HCT116 (cell line): ENCODE results near the gene SLC6A2. TPM values are rescaled to one million over a fixed set of nuclear protein-coding genes. Genes with fewer than 3 reads are reported as not detected.

Experiments
- ATAC-seq: fragments of 200-7000 bp; cut with Tn5 transposase; 2 replicates; pipeline ENCODE4 v1.9.1; 2020; ENCODE audit warnings: mild to moderate bottlenecking, moderate library complexity
- BruUV-seq: library from RNA; stranded (reverse); fragments of 400-500 nt; replicated peaks from 2 replicates; lab custom pipeline; 2021; lab: Mats Ljungman, UMichigan
- CTCF ChIA-PET: fragments of 300-600 bp; sonication (Branson Sonifier 250); formaldehyde crosslinking; loops from one replicate; lab custom pipeline; 2021; ENCODE audit warnings: antibody characterized with exemption; lab: Charles Lee
- POLR2A ChIA-PET: fragments of 300-600, 350-600 bp; sonication (Branson Sonifier 250); formaldehyde crosslinking; loops from one replicate; lab custom pipeline; 2021; ENCODE audit warnings: antibody characterized with exemption; lab: Charles Lee
- RAD21 ChIA-PET, 2 experiments: fragments of 300-600 bp; sonication (Branson Sonifier 250); formaldehyde crosslinking; loops; one replicate each; lab custom pipeline; 2023; ENCODE audit warnings: low total read pairs in 2 of 2; ENCODE audit not compliant: uncharacterized antibody in 2 of 2, unreplicated experiment in 2 of 2, low non-redundant PET in 1 of 2; lab: Charles Lee
- DNase-seq: peaks from one replicate; pipeline ENCODE4 v3.0.0-alpha.2; 2010; ENCODE audit warnings: low read depth, low spot score
- H2AFZ ChIP-seq: fragments of 200-600 bp; shearing (Covaris generic), sonication (generic); 2 replicates; pipeline ENCODE4 v1.6.1; 2017; ENCODE audit warnings: low read depth, mixed run types, mixed read lengths, antibody characterized with exemption, low read length; ENCODE audit not compliant: poor library complexity, severe bottlenecking
- H3K27ac ChIP-seq: 2 replicates; pipeline ENCODE4 v1.5.1; 2012; ENCODE audit warnings: low read depth, low read length
- H3K27me3 ChIP-seq: fragments of 200-600 bp; sonication (generic); 2 replicates; pipeline ENCODE4 v1.6.1; 2016; ENCODE audit warnings: mixed run types, low read length, mixed read lengths; ENCODE audit not compliant: insufficient read depth
- H3K36me3 ChIP-seq, 2 experiments: fragments of 200-500 bp in 1 of 2; fragments of 200-600 bp in 1 of 2; sonication (Bioruptor generic) in 1 of 2; sonication (generic) in 1 of 2; 2 replicates each; pipeline versions ENCODE4 v1.5.1 to v1.6.1; 2014 to 2016; ENCODE audit warnings: low read length in 2 of 2, inconsistent platforms in 1 of 2, mixed read lengths in 1 of 2, mixed run types in 1 of 2; ENCODE audit not compliant: insufficient read depth in 2 of 2, control insufficient read depth in 1 of 2
- H3K4me1 ChIP-seq, 2 experiments: fragments of 200-600 bp in 1 of 2; sonication (generic) in 1 of 2; 2 replicates each; pipeline versions ENCODE4 v1.5.1 to v1.6.1; 2012 to 2017; ENCODE audit warnings: low read length in 2 of 2, inconsistent platforms in 1 of 2, mild to moderate bottlenecking in 1 of 2, mixed read lengths in 1 of 2, mixed run types in 1 of 2, moderate library complexity in 1 of 2; ENCODE audit not compliant: insufficient read depth in 2 of 2, control insufficient read depth in 1 of 2
- H3K4me2 ChIP-seq: fragments of 200-600 bp; sonication (generic); 2 replicates; pipeline ENCODE4 v1.6.1; 2017; ENCODE audit warnings: mixed run types, low read length, mixed read lengths
- H3K4me3 ChIP-seq, 2 experiments: fragments of 200-600 bp in 1 of 2; sonication (generic) in 1 of 2; replicated peaks in 1 of 2; 2 replicates each; pipeline ENCODE4 v1.5.1; 2011 to 2016; ENCODE audit warnings: low read length in 2 of 2, control low read depth in 1 of 2, low read depth in 1 of 2, mild to moderate bottlenecking in 1 of 2, mixed read lengths in 1 of 2, mixed run types in 1 of 2
- H3K79me2 ChIP-seq: fragments of 200-600 bp; sonication (generic); 2 replicates; pipeline ENCODE4 v1.6.1; 2017; ENCODE audit warnings: mild to moderate bottlenecking, mixed run types, low read length, moderate library complexity, mixed read lengths; ENCODE audit not compliant: insufficient read depth
- H3K9ac ChIP-seq: fragments of 200-600 bp; sonication (generic); 2 replicates; pipeline ENCODE4 v1.6.1; 2016; ENCODE audit warnings: low read length, mixed read lengths
- H3K9me2 ChIP-seq: fragments of 200-600 bp; sonication (generic), shearing (Covaris generic); 2 replicates; pipeline ENCODE4 v1.6.1; 2017; ENCODE audit warnings: mixed run types, mild to moderate bottlenecking, moderate library complexity; ENCODE audit not compliant: insufficient read depth
- H3K9me3 ChIP-seq, 2 experiments: fragments of 200-500 bp in 1 of 2; fragments of 200-600 bp in 1 of 2; sonication (Bioruptor generic) in 1 of 2; sonication (generic) in 1 of 2; 2 replicates each; pipeline ENCODE4 v1.6.1; 2014 to 2017; ENCODE audit warnings: low read length in 2 of 2, mixed read lengths in 2 of 2, inconsistent platforms in 1 of 2, low read depth in 1 of 2, mild to moderate bottlenecking in 1 of 2, mixed run types in 1 of 2, moderate library complexity in 1 of 2; ENCODE audit not compliant: control insufficient read depth in 1 of 2, insufficient read depth in 1 of 2
- H4K20me1 ChIP-seq: fragments of 200-600 bp; sonication (generic), shearing (Covaris generic); 2 replicates; pipeline ENCODE4 v1.6.1; 2017; ENCODE audit warnings: mixed run types, mild to moderate bottlenecking, moderate library complexity; ENCODE audit not compliant: insufficient read depth
- CTCF ChIP-seq, 3 experiments: fragments of 200-600 bp in 1 of 3; sonication (generic) in 1 of 3; IDR thresholded peaks in 2 of 3; conservative IDR thresholded peaks in 1 of 3; 2 replicates each; pipeline ENCODE4 v1.5.1; 2012 to 2017; ENCODE audit warnings: low read depth in 2 of 3, low read length in 2 of 3, antibody characterized with exemption in 1 of 3, borderline replicate concordance in 1 of 3, control low read depth in 1 of 3, mild to moderate bottlenecking in 1 of 3, mixed read lengths in 1 of 3, mixed run types in 1 of 3, moderate library complexity in 1 of 3; ENCODE audit not compliant: insufficient read depth in 1 of 3
- EGR1 ChIP-seq: IDR thresholded peaks from 2 replicates; pipeline ENCODE4 v1.6.1; 2012; ENCODE audit warnings: low read depth
- ELF1 ChIP-seq: IDR thresholded peaks from 2 replicates; pipeline ENCODE4 v1.6.1; 2012; ENCODE audit warnings: low read depth, borderline replicate concordance
- EZH2 ChIP-seq: fragments of 200-600 bp; sonication (generic); IDR thresholded peaks from 2 replicates; pipeline ENCODE4 v1.6.1; 2017; ENCODE audit warnings: antibody characterized with exemption, mixed run types
- FOSL1 ChIP-seq: IDR thresholded peaks from 2 replicates; pipeline ENCODE4 v1.6.1; 2012; ENCODE audit warnings: low read depth
- JUND ChIP-seq: IDR thresholded peaks from 2 replicates; pipeline ENCODE4 v1.6.1; 2012
- POLR2AphosphoS5 ChIP-seq: IDR thresholded peaks from 2 replicates; pipeline ENCODE4 v1.6.1; 2011; ENCODE audit warnings: mild to moderate bottlenecking, low read depth, low read length, moderate library complexity
- SIN3A ChIP-seq: IDR thresholded peaks from 2 replicates; pipeline ENCODE4 v1.6.1; 2012; ENCODE audit warnings: low read depth
- SP1 ChIP-seq: IDR thresholded peaks from 2 replicates; pipeline ENCODE4 v1.6.1; 2012; ENCODE audit warnings: low read depth
- SRF ChIP-seq: IDR thresholded peaks from 2 replicates; pipeline ENCODE4 v1.6.1; 2012; ENCODE audit warnings: low read depth
- intact Hi-C: fragments of 100-400 bp; cut with micrococcal nuclease; formaldehyde crosslinking; loops from 2 replicates; pipeline ENCODE4 v1.10.0; 2022
- total RNA-seq: library from RNA; stranded (reverse); gene quantifications from one replicate; pipeline ENCODE4 v1.2.1, GENCODE V29; 2021; ENCODE audit not compliant: unreplicated experiment

The SLC6A2 gene
- total RNA-seq, 1 experiment from 2014 or later: not detected

- ChIA-PET CTCF (no interaction called here), POLR2A (no interaction called here), RAD21 (no interaction called here)
- Histone ChIP-seq H3K27ac (no peak overlapping the region), H3K4me3 (no peak overlapping the region), H3K79me2 (no peaks in the 10 kb centered on the region), H3K36me3 (no peaks in the 10 kb centered on the region)
- ATAC-seq: no peak
- intact Hi-C loops: no loop called here
- no peak for DNase-seq
- no TSS peak for BruUV-seq
- TF ChIP-seq JUND (no peak), CTCF (IDR thresholded peaks at IDR 0.05 in 2 of 3, conservative IDR thresholded peaks at IDR 0.05 in 1 of 3; ENCODE audit: borderline replicate concordance in 1 of 3, insufficient read depth in 1 of 3, low read depth in 2 of 3, low read length in 2 of 3) (no peak), FOSL1 (no peak)
- TF ChIP-seq, all 23 proteins: peak for 0
- Histone ChIP-seq H3K4me1 (no peaks in the 10 kb centered on the region), H3K27me3 (peaks cover 57% of the 10 kb centered on the region), H3K9me3 (no peaks in the 10 kb centered on the region), H4K20me1 (no peaks in the 10 kb centered on the region), H2AFZ (no peak overlapping the region), H3K4me2 (no peak overlapping the region), H3K9ac (no peak overlapping the region), H3K9me2 (no peaks in the 10 kb centered on the region)
These were observed 2.7 kb upstream of the SLC6A2 start for GRCh38 chr16:55653106-55653505.

- Histone ChIP-seq H3K27ac (no peak overlapping the region), H3K36me3 (no peaks in the 10 kb centered on the region), H3K4me3 (no peak overlapping the region), H3K4me2 (no peak overlapping the region), H4K20me1 (no peaks in the 10 kb centered on the region), H3K9me3 (no peaks in the 10 kb centered on the region), H3K27me3 (peaks cover 61% of the 10 kb centered on the region), H3K9me2 (no peaks in the 10 kb centered on the region), H2AFZ (no peak overlapping the region), H3K4me1 (no peaks in the 10 kb centered on the region), H3K9ac (no peak overlapping the region), H3K79me2 (no peaks in the 10 kb centered on the region)
- POLR2A ChIA-PET: no interaction called here
- intact Hi-C loops: no loop called here
- no peak for TF ChIP-seq ELF1
- no peak for TF ChIP-seq SIN3A
- TF ChIP-seq POLR2AphosphoS5: no peak
- TF ChIP-seq SP1: no peak
- no peak for TF ChIP-seq EGR1
- TF ChIP-seq SRF: no peak
- TF ChIP-seq EZH2: no peak
- TF ChIP-seq CTCF (IDR thresholded peaks at IDR 0.05 in 2 of 3, conservative IDR thresholded peaks at IDR 0.05 in 1 of 3; ENCODE audit: borderline replicate concordance in 1 of 3, insufficient read depth in 1 of 3, low read depth in 2 of 3, low read length in 2 of 3): no peak
- CTCF ChIA-PET: no interaction called here
- ATAC-seq: no peak
- no peak for DNase-seq
- no TSS peak for BruUV-seq
- RAD21 ChIA-PET: no interaction called here
These were observed 349 bp upstream of the SLC6A2 start for GRCh38 chr16:55655381-55655896.
